Kidney (tissue), 14 donors: ENCODE data around the gene NOLC1. TPM values are rescaled to one million over a fixed set of nuclear protein-coding genes. Genes with fewer than 3 reads are reported as not detected.

ENCODE experiments used
- DNase-seq, 5 donors: peaks; one replicate each; pipeline ENCODE4 v3.0.0-alpha.2; 2013 to 2020
- FAIRE-seq: peaks from 2 replicates; lab custom pipeline; 2012; peaks lifted over from hg19 to GRCh38; lab: Jason Lieb, UNC
- H3K27ac ChIP-seq, 2 donors: one replicate each; pipeline ENCODE4 v1.7.0; 2013; ENCODE audit warnings: low read depth in 2 of 2, low read length in 2 of 2, inconsistent platforms in 1 of 2
- H3K27me3 ChIP-seq: one replicate; pipeline ENCODE4 v1.7.1; 2013; ENCODE audit warnings: low read length, inconsistent platforms; ENCODE audit not compliant: control insufficient read depth, insufficient read depth
- H3K36me3 ChIP-seq, 3 donors: one replicate each; pipeline versions ENCODE4 v1.7.0 to v1.7.1; 2013; ENCODE audit warnings: low read length in 3 of 3, control low read depth in 1 of 3, inconsistent platforms in 1 of 3; ENCODE audit not compliant: insufficient read depth in 3 of 3, control insufficient read depth in 2 of 3
- H3K4me1 ChIP-seq, 3 donors: one replicate each; pipeline versions ENCODE4 v1.7.0 to v1.7.1; 2013; ENCODE audit warnings: low read length in 3 of 3, inconsistent platforms in 1 of 3, low read depth in 1 of 3; ENCODE audit not compliant: control insufficient read depth in 2 of 3, insufficient read depth in 2 of 3
- H3K4me3 ChIP-seq, 3 donors: one replicate each; pipeline versions ENCODE4 v1.7.0 to v1.8.1; 2013; ENCODE audit warnings: low read length in 3 of 3, control low read depth in 1 of 3, inconsistent platforms in 1 of 3
- H3K9ac ChIP-seq, 3 donors: one replicate each; pipeline versions ENCODE4 v1.7.0 to v1.7.1; 2013; ENCODE audit warnings: low read length in 3 of 3, control low read depth in 1 of 3, inconsistent platforms in 1 of 3
- H3K9me3 ChIP-seq, 3 donors: one replicate each; pipeline versions ENCODE4 v1.7.0 to v1.7.1; 2013; ENCODE audit warnings: low read length in 3 of 3, control low read depth in 1 of 3, inconsistent platforms in 1 of 3; ENCODE audit not compliant: control insufficient read depth in 2 of 3, insufficient read depth in 1 of 3
- intact Hi-C: fragments of 100-400 bp; cut with DNase I; formaldehyde crosslinking; loops from one replicate; pipeline ENCODE4 v1.11.1; 2022
- polyA plus RNA-seq: library from polyadenylated mRNA; stranded (reverse); fragments of 350-450 nt; fragmentation: Illumina TruSeq; extraction: RNeasy Lipid Tissue Mini Kit (QIAGEN cat#74804); gene quantifications from one replicate; pipeline ENCODE4 v1.2.3, GENCODE V29; 2014; ENCODE audit warnings: low read depth, low replicate concordance; ENCODE audit not compliant: insufficient read depth
- total RNA-seq: library from RNA; stranded (reverse); fragmentation: NEBNext Ultra II Directional; extraction: Animal tissue kit (Norgen Biotek cat#: 25700); gene quantifications from one replicate; pipeline ENCODE4 v1.2.1, GENCODE V29; 2021
- TF ChIP-seq, protein P1 (sequence below): IDR thresholded peaks from 3 replicates; pipeline ENCODE4 v1.5.1; 2012; ENCODE audit warnings: mild to moderate bottlenecking, moderate library complexity, borderline replicate concordance; ENCODE audit not compliant: insufficient read depth; ENCODE audit errors: extremely low read depth
- donor health status: control.
- donor health status: control.
- donor health status: control.
- donor health status: control.
- donor health status: control.
- donor health status: DM: yes; HTN: yes; CAD: no.
- donor health status: Normal renal cell carcinoma (clear cell type).

NOLC1 gene
- total and polyA plus RNA-seq, 2 donors from 2014 or later, result 20.1 to 50.4 TPM

GRCh38 chr10:102118867-102119266 lies 33.3 kb upstream of the NOLC1 start:
- DNase-seq (peak; percentile 73 to 91 (median 84)), FAIRE-seq (no peak)
- Histone ChIP-seq H3K9me3 (no peaks in the 10 kb centered on the region), H3K27ac (peak overlapping the region; percentile 99), H3K27me3 (no peaks in the 10 kb centered on the region), H3K9ac (peak overlapping the region; percentile 13 to 97 (median 85)), H3K36me3 (no peaks in the 10 kb centered on the region), H3K4me1 (peaks cover 7 to 51% (median 45%) of the 10 kb centered on the region in 3 donors), H3K4me3 (peak overlapping the region; percentile 68 to 88 (median 70))
- intact Hi-C loops, result no loop called here
- TF ChIP-seq, protein P1, sequence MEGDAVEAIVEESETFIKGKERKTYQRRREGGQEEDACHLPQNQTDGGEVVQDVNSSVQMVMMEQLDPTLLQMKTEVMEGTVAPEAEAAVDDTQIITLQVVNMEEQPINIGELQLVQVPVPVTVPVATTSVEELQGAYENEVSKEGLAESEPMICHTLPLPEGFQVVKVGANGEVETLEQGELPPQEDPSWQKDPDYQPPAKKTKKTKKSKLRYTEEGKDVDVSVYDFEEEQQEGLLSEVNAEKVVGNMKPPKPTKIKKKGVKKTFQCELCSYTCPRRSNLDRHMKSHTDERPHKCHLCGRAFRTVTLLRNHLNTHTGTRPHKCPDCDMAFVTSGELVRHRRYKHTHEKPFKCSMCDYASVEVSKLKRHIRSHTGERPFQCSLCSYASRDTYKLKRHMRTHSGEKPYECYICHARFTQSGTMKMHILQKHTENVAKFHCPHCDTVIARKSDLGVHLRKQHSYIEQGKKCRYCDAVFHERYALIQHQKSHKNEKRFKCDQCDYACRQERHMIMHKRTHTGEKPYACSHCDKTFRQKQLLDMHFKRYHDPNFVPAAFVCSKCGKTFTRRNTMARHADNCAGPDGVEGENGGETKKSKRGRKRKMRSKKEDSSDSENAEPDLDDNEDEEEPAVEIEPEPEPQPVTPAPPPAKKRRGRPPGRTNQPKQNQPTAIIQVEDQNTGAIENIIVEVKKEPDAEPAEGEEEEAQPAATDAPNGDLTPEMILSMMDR, result no peak

GRCh38 chr10:102119417-102120141 lies 32.6 kb upstream of the NOLC1 start:
- Histone ChIP-seq H3K4me1 (peaks cover 7 to 47% (median 44%) of the 10 kb centered on the region in 3 donors), H3K27me3 (no peaks in the 10 kb centered on the region), H3K4me3 (peak overlapping the region; percentile 68 to 88 (median 70)), H3K9ac (peak overlapping the region; percentile 48 to 97 (median 81)), H3K27ac (peak overlapping the region; percentile 99), H3K9me3 (no peaks in the 10 kb centered on the region), H3K36me3 (no peaks in the 10 kb centered on the region)
- intact Hi-C loops, result no loop called here
- TF ChIP-seq, protein P1, result no peak
- FAIRE-seq, result no peak
- DNase-seq, result peak; percentile 69 to 91 (median 86)

DNA sequence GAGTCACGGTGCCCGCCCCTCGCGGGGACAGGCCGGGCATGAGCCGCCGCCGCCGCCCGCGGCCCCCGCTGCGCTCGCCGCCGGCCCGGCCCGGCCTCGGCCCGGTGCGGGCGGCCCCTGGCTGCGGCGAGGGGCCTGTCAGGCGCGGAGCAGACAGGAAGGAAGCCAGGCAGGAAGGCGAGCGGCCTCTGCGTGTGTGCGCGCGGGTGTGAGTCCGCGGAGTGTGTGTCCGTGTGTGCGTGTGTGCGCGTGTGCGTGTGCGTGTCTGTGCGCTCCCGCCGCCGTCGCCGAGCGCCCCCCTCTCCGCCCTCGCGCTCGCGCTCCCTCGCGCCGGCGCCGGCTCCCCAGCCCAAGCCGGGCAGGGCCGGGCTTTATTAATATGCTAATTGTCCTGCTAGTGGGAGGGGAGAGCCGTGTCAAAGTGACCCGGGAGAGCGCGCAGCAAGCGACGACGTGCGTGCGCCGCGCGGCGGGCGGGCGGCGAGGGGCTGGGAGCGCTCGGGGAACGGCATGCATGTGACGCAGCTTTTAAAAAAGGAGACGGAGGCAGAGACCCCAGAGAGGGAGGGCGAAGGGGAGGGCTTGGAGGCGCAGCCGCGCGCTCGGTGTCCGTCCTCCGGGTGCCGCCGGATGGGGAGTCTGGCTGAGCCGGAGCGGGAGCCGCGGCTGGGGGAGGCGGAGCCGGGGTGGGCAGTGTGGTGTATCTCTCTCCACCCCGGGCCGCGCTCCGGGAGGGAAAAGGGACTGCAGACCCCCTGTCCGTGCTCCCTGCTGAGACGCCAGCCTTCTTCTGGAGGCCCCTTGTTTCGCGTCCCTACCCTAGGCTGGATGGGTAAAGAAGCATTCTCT lies 31.8 kb upstream of the NOLC1 start, which contains the start of gene LDB1:
Gene LDB1, minus strand, starts transcription at position 227 of the 849 bp plus-strand sequence. CDS start 258 bp downstream, outside the sequence.
- no peaks in the 10 kb centered on the region for H3K36me3 ChIP-seq
- TF ChIP-seq, protein P1, result peak; percentile 14
- H3K9me3 ChIP-seq, result no peaks in the 10 kb centered on the region
- H3K9ac ChIP-seq, result peak within 1 kb of the TSS; percentile 81 to 97 (median 83)
- no peaks in the 10 kb centered on the region for H3K27me3 ChIP-seq
- peaks cover 7 to 43% (median 40%) of the 10 kb centered on the region in 3 donors for H3K4me1 ChIP-seq
- H3K4me3 ChIP-seq, result peak within 1 kb of the TSS; percentile 78 to 88 (median 84)
- no peak for FAIRE-seq
- peak; percentile 90 to 96 (median 93) for DNase-seq
- intact Hi-C loops, result no loop called here
- H3K27ac ChIP-seq, result peak within 1 kb of the TSS; percentile 99
